A549 (cell line): ENCODE data around the gene ROBO1. TPM values are rescaled to one million over a fixed set of nuclear protein-coding genes. Genes with fewer than 3 reads are reported as not detected.

Experiments
- ATAC-seq, 2 experiments: fragments of 200-7000 bp in 1 of 2; fragments of >200 bp in 1 of 2; cut with Nextera tagmentation in 1 of 2; cut with Tn5 transposase in 1 of 2; 3 replicates each; pipeline versions ENCODE4 v1.8.0 to v1.9.1; 2018 to 2020; ENCODE audit warnings: mild to moderate bottlenecking in 1 of 2, moderate library complexity in 1 of 2
- CTCF ChIA-PET: fragments of 300-600 bp; sonication (Branson Sonifier 250); formaldehyde crosslinking; extraction: SDS; loops from one replicate; lab custom pipeline; 2021; ENCODE audit warnings: antibody characterized with exemption, inconsistent platforms; lab: Yijun Ruan, JAX
- POLR2A ChIA-PET: fragments of 350-600 bp; formaldehyde crosslinking; extraction: SDS; loops from one replicate; lab custom pipeline; 2021; ENCODE audit warnings: antibody characterized with exemption, inconsistent platforms; lab: Yijun Ruan, JAX
- DNase-seq, 2 experiments: peaks; one replicate each; pipeline versions ENCODE4 v3.0.0 to v3.0.0-alpha.2; 2011 to 2016; ENCODE audit warnings: low read depth in 1 of 2, low spot score in 1 of 2
- FAIRE-seq: peaks from 2 replicates; lab custom pipeline; 2011; peaks lifted over from hg19 to GRCh38; lab: Jason Lieb, UNC
- H3K27ac ChIP-seq, 2 experiments: fragments of >200 bp; sonication (Bioruptor Twin); formaldehyde crosslinking; 3 replicates each; pipeline ENCODE4 v1.5.1; 2016 to 2017
- H3K4me1 ChIP-seq: fragments of >200 bp; sonication (Bioruptor Twin); formaldehyde crosslinking; 3 replicates; pipeline ENCODE4 v1.6.1; 2016
- H3K4me2 ChIP-seq: fragments of >200 bp; sonication (Bioruptor Twin); formaldehyde crosslinking; 3 replicates; pipeline ENCODE4 v1.6.1; 2016
- H3K4me3 ChIP-seq: fragments of >200 bp; sonication (Bioruptor Twin); formaldehyde crosslinking; 3 replicates; pipeline ENCODE4 v1.5.1; 2016
- H3K9me3 ChIP-seq: fragments of >200 bp; sonication (Bioruptor Twin); formaldehyde crosslinking; 3 replicates; pipeline ENCODE4 v1.6.1; 2016
- BHLHE40 ChIP-seq: IDR thresholded peaks from 2 replicates; pipeline ENCODE4 v1.6.1; 2012; ENCODE audit warnings: low read depth, low read length, inconsistent platforms
- CBX2 ChIP-seq: fragments of 200-600 bp; sonication (generic); IDR thresholded peaks from 2 replicates; pipeline ENCODE4 v1.6.1; 2016; ENCODE audit warnings: low read depth, mild to moderate bottlenecking, borderline replicate concordance
- CHD2 ChIP-seq: fragments of 150-350 bp; IDR thresholded peaks from 2 replicates; pipeline ENCODE4 v1.6.1; 2014; ENCODE audit warnings: low read length; ENCODE audit not compliant: partially characterized antibody
- EHF ChIP-seq: fragments of 250-450 bp; sonication (Bioruptor Pico); IDR thresholded peaks from 2 replicates; pipeline ENCODE4 v1.5.0; 2020; ENCODE audit warnings: mild to moderate bottlenecking
- EHMT2 ChIP-seq: fragments of 200-600 bp; sonication (generic); IDR thresholded peaks from 2 replicates; pipeline ENCODE4 v1.6.1; 2016; ENCODE audit warnings: antibody characterized with exemption, low read depth, mild to moderate bottlenecking, moderate library complexity
- ELK1 ChIP-seq: fragments of 150-350 bp; IDR thresholded peaks from 2 replicates; pipeline ENCODE4 v1.6.1; 2014; ENCODE audit warnings: low read depth, mild to moderate bottlenecking, low read length
- ESRRA ChIP-seq: fragments of 150-350 bp; IDR thresholded peaks from 2 replicates; pipeline ENCODE4 v1.6.1; 2014; ENCODE audit warnings: mild to moderate bottlenecking, low read length, borderline replicate concordance
- FOSL2 ChIP-seq, 2 experiments: fragments of 450-650 bp in 1 of 2; fragments of >200 bp in 1 of 2; sonication (Bioruptor Twin) in 1 of 2; formaldehyde crosslinking; IDR thresholded peaks; 2 replicates each; pipeline versions ENCODE4 v1.5.0 to v1.6.1; 2016 to 2020; ENCODE audit warnings: mild to moderate bottlenecking in 1 of 2, moderate library complexity in 1 of 2
- FOXS1 ChIP-seq: fragments of 250-450 bp; sonication (Bioruptor Pico); IDR thresholded peaks from 2 replicates; pipeline ENCODE4 v1.5.0; 2020; ENCODE audit warnings: mild to moderate bottlenecking, moderate library complexity
- GATA3 ChIP-seq: IDR thresholded peaks from 2 replicates; pipeline ENCODE4 v1.6.1; 2012; ENCODE audit warnings: borderline replicate concordance
- JUN ChIP-seq, 2 experiments: fragments of >200 bp; sonication (Bioruptor Twin); formaldehyde crosslinking; IDR thresholded peaks; 2 replicates in 1 of 2; 3 replicates in 1 of 2; pipeline ENCODE4 v1.6.1; 2016 to 2017
- JUNB ChIP-seq: fragments of >200 bp; sonication (Bioruptor Twin); formaldehyde crosslinking; IDR thresholded peaks from 2 replicates; pipeline ENCODE4 v1.6.1; 2016
- KDM5A ChIP-seq: fragments of 200-600 bp; sonication (generic); IDR thresholded peaks from 2 replicates; pipeline ENCODE4 v1.6.1; 2016; ENCODE audit warnings: antibody characterized with exemption, mild to moderate bottlenecking
- MAFK ChIP-seq: fragments of 450-650 bp; IDR thresholded peaks from 2 replicates; pipeline ENCODE4 v1.6.1; 2014; ENCODE audit not compliant: partially characterized antibody
- NFE2L2 ChIP-seq: fragments of 150-350 bp; conservative IDR thresholded peaks from 2 replicates; pipeline ENCODE4 v1.6.1; 2014; ENCODE audit warnings: low read length
- NPAS2 ChIP-seq: fragments of 250-450 bp; sonication (Bioruptor Pico); IDR thresholded peaks from 2 replicates; pipeline ENCODE4 v1.8.0; 2022; ENCODE audit warnings: mild to moderate bottlenecking, moderate library complexity, borderline replicate concordance
- NR3C1 ChIP-seq: fragments of >200 bp; sonication (Bioruptor Twin); formaldehyde crosslinking; IDR thresholded peaks from 3 replicates; pipeline ENCODE4 v1.6.1; 2017
- PBX3 ChIP-seq: IDR thresholded peaks from 2 replicates; pipeline ENCODE4 v1.6.1; 2012
- RAD21 ChIP-seq, 2 experiments: fragments of >200 bp in 1 of 2; sonication (Bioruptor Twin) in 1 of 2; formaldehyde crosslinking in 1 of 2; IDR thresholded peaks in 1 of 2; conservative IDR thresholded peaks in 1 of 2; 2 replicates in 1 of 2; 3 replicates in 1 of 2; pipeline ENCODE4 v1.6.1; 2012 to 2018; ENCODE audit warnings: inconsistent platforms in 1 of 2
- REST ChIP-seq: fragments of 200-600 bp; sonication (generic); IDR thresholded peaks from 2 replicates; pipeline ENCODE4 v1.6.1; 2016; ENCODE audit warnings: antibody characterized with exemption, mild to moderate bottlenecking, moderate library complexity
- RFX5 ChIP-seq: fragments of 450-650 bp; IDR thresholded peaks from 2 replicates; pipeline ENCODE4 v1.7.1; 2014; ENCODE audit warnings: antibody characterized with exemption, mild to moderate bottlenecking, moderate library complexity
- RNF2 ChIP-seq: fragments of 200-600 bp; sonication (generic); IDR thresholded peaks from 2 replicates; pipeline ENCODE4 v1.6.1; 2016; ENCODE audit warnings: low read depth, mild to moderate bottlenecking, antibody characterized with exemption, moderate library complexity, borderline replicate concordance
- SMC3 ChIP-seq: fragments of >200 bp; sonication (Bioruptor Twin); formaldehyde crosslinking; IDR thresholded peaks from 3 replicates; pipeline ENCODE4 v1.6.1; 2018; ENCODE audit warnings: inconsistent platforms
- SREBF2 ChIP-seq: fragments of 450-650 bp; IDR thresholded peaks from 2 replicates; pipeline ENCODE4 v1.6.1; 2014; ENCODE audit warnings: mild to moderate bottlenecking, moderate library complexity
- ZC3H11A ChIP-seq: fragments of 450-650 bp; IDR thresholded peaks from 2 replicates; pipeline ENCODE4 v1.6.1; 2014; ENCODE audit warnings: antibody characterized with exemption, mild to moderate bottlenecking
- WGBS: methylation state at CpG from one replicate; pipeline ENCODE4 v1.1.6; 2017; ENCODE audit errors: missing lambda C conversion rate; 5-methylcytosine and 5-hydroxymethylcytosine counted together
- polyA plus RNA-seq, 4 experiments: library from polyadenylated mRNA; depleted of rRNA in 3 of 4; stranded (reverse); fragments of >200 nt; fragmentation: RNase III in 1 of 4; extraction: RNeasy Plus Mini Kit Qiagen cat#74134 plus additional on column Dnase treatment in 1 of 4; gene quantifications; 2 replicates in 3 of 4; 3 replicates in 1 of 4; pipeline ENCODE4 v1.2.3, GENCODE V29; 2011 to 2017

ROBO1 gene
- polyA plus RNA-seq, 2 of the 4 experiments (the other 2 are of a cell fraction) = 25.3 to 35.6 TPM

GRCh38 chr3:79162653-79163052 is 605.1 kb downstream of the ROBO1 start:
- no peak for ATAC-seq
- WGBS = 3% methylated on average over 2 of the region's 2 CpGs
- DNase-seq = no peak
- no peak overlapping the region for H3K4me3 ChIP-seq
- ChIA-PET CTCF (no interaction called here), POLR2A (no interaction called here)
- no peaks in the 10 kb centered on the region for H3K9me3 ChIP-seq
- TF ChIP-seq CHD2 = no peak
- no peaks in the 10 kb centered on the region for H3K4me1 ChIP-seq
- no peak for FAIRE-seq
- no peak overlapping the region for H3K27ac ChIP-seq
- H3K4me2 ChIP-seq = no peak overlapping the region

GRCh38 chr3:79161941-79162340 is 605.9 kb downstream of the ROBO1 start:
- POLR2A ChIA-PET = no interaction called here
- no peak overlapping the region for H3K4me2 ChIP-seq
- no peak overlapping the region for H3K27ac ChIP-seq
- TF ChIP-seq KDM5A (no peak), RNF2 (no peak), JUNB (no peak), NPAS2 (CRISPR knock-in tag) (no peak), NR3C1 (no peak), BHLHE40 (no peak), RAD21 (conservative IDR thresholded peaks at IDR 0.05 in 1 of 2, IDR thresholded peaks at IDR 0.05 in 1 of 2) (no peak), PBX3 (no peak), EHF (CRISPR knock-in tag) (no peak), EHMT2 (no peak), CHD2 (no peak), GATA3 (no peak), REST (no peak)
- no peaks in the 10 kb centered on the region for H3K4me1 ChIP-seq
- DNase-seq (no peak), FAIRE-seq (no peak), ATAC-seq (no peak)
- WGBS = 3% methylated on average over 1 of the region's 1 CpG
- H3K9me3 ChIP-seq = no peaks in the 10 kb centered on the region
- CTCF ChIA-PET = interaction anchor here (0.5 kb wide), 1 partner anchor 13 kb away, joined by 3 read pairs; no protein-coding TSS in a partner anchor
- no peak overlapping the region for H3K4me3 ChIP-seq

GRCh38 chr3:79160421-79160820 is 607.4 kb downstream of the ROBO1 start:
- FAIRE-seq = no peak
- Histone ChIP-seq H3K4me3 (no peak overlapping the region), H3K4me1 (no peaks in the 10 kb centered on the region), H3K9me3 (no peaks in the 10 kb centered on the region), H3K27ac (no peak overlapping the region), H3K4me2 (no peak overlapping the region)
- DNase-seq = no peak
- no peak for ATAC-seq
- TF ChIP-seq ZC3H11A (no peak), NFE2L2 (no peak), MAFK (no peak), SREBF2 (no peak), FOSL2 (IDR thresholded peaks at IDR 0.05) (no peak), FOSL2 (CRISPR knock-in tag; IDR thresholded peaks at IDR 0.05) (no peak), EHF (CRISPR knock-in tag) (no peak), RFX5 (no peak), ELK1 (no peak), REST (no peak), KDM5A (no peak), ESRRA (no peak), CBX2 (no peak), GATA3 (no peak), SMC3 (no peak), BHLHE40 (no peak), FOXS1 (CRISPR knock-in tag) (no peak), JUN (IDR thresholded peaks at IDR 0.05) (no peak)
- 37% methylated on average over 1 of the region's 1 CpG for WGBS
- POLR2A ChIA-PET = no interaction called here
- CTCF ChIA-PET = no interaction called here
